Bronchial epithelial cell (primary cell): ENCODE measurements around the gene POLD4. TPM values are rescaled to one million over a fixed set of nuclear protein-coding genes. Genes with fewer than 3 reads are reported as not detected.

Source experiments
- DNase-seq: peaks from one replicate; pipeline ENCODE4 v3.0.0-alpha.2; 2010; ENCODE audit warnings: low read depth
- FAIRE-seq: peaks from 2 replicates; lab custom pipeline; 2011; peaks lifted over from hg19 to GRCh38; lab: Jason Lieb, UNC
- H3K27me3 ChIP-seq: 2 replicates; pipeline ENCODE4 v1.5.1; 2011; ENCODE audit warnings: low read length; ENCODE audit not compliant: control insufficient read depth, insufficient read depth
- H3K36me3 ChIP-seq: 2 replicates; pipeline ENCODE4 v1.5.1; 2011; ENCODE audit warnings: low read length; ENCODE audit not compliant: control insufficient read depth, insufficient read depth
- H3K4me3 ChIP-seq: 2 replicates; pipeline ENCODE4 v1.5.1; 2011; ENCODE audit warnings: mild to moderate bottlenecking, low read depth, low read length, control low read depth
- CTCF ChIP-seq: IDR thresholded peaks from 2 replicates; pipeline ENCODE4 v1.5.1; 2011; ENCODE audit warnings: mild to moderate bottlenecking, moderate library complexity, low read length, control low read depth, inconsistent platforms; ENCODE audit not compliant: insufficient read depth, severe bottlenecking
- total RNA-seq: library from RNA; depleted of rRNA; stranded (reverse); fragments of >200 nt; gene quantifications from 2 replicates; pipeline ENCODE4 v1.2.1, GENCODE V29; 2014

The POLD4 gene
- total RNA-seq, 1 donor from 2014 or later, result 45.8 TPM

GRCh38 chr11:67382276-67383136 lies 29.2 kb upstream of the POLD4 start:
- Histone ChIP-seq H3K27me3 (no peaks in the 10 kb centered on the region), H3K4me3 (no peak overlapping the region), H3K36me3 (no peaks in the 10 kb centered on the region)
- peak; percentile 69 for DNase-seq
- no peak for FAIRE-seq
- peak; percentile 98 for TF ChIP-seq CTCF

DNA sequence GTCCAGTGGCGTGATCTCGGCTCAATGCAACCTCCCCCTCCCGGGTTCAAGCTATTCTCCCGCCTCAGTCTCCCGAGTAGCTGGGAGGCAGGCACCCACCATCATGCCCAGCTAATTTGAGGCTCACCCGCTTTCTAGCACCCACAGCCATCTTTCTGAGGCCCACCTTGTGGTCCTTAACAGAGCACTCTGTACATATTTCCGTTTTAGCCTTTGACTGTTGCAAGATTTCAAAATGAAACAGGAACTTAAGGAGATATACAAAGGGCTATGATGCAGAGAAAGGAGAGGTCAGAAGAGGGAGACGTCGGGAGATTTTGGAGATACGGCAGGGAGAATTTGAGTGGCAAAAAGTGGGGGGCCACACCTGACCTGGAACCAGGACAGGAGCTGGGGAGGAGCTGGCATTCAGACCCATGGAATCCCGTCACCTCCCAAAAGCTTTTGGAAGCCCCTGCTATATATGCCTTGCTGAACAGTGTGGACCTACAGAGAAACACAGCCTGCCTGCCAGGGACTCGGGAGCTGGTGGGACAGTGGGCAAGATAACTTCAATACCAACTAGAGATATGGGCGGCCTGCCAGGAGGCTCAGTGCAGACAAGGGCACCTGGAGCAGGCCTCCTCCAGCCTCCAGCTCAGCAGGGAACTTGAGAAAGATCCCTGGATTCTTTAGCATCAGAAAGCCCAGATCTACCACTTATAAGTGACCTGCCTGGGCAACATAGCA lies 28.1 kb upstream of the POLD4 start:
- no peak for FAIRE-seq

GRCh38 chr11:67379061-67380058 lies 26.0 kb upstream of the POLD4 start:
- peak; percentile 61 for DNase-seq
- no peak for FAIRE-seq

More for the DNA sequence above, 28.1 kb upstream of the POLD4 start:
- H3K27me3 ChIP-seq, result no peaks in the 10 kb centered on the region
- no peaks in the 10 kb centered on the region for H3K36me3 ChIP-seq
- TF ChIP-seq CTCF, result no peak
- DNase-seq, result no peak
- no peak overlapping the region for H3K4me3 ChIP-seq

GRCh38 chr11:67378544-67378943 lies 25.2 kb upstream of the POLD4 start:
- TF ChIP-seq CTCF, result no peak
- Histone ChIP-seq H3K4me3 (no peak overlapping the region), H3K27me3 (no peaks in the 10 kb centered on the region), H3K36me3 (no peaks in the 10 kb centered on the region)
- FAIRE-seq (no peak), DNase-seq (no peak)

More at GRCh38 chr11:67379061-67380058, 26.0 kb upstream of the POLD4 start:
- TF ChIP-seq CTCF, result no peak
- Histone ChIP-seq H3K4me3 (no peak overlapping the region), H3K27me3 (no peaks in the 10 kb centered on the region), H3K36me3 (no peaks in the 10 kb centered on the region)

DNA sequence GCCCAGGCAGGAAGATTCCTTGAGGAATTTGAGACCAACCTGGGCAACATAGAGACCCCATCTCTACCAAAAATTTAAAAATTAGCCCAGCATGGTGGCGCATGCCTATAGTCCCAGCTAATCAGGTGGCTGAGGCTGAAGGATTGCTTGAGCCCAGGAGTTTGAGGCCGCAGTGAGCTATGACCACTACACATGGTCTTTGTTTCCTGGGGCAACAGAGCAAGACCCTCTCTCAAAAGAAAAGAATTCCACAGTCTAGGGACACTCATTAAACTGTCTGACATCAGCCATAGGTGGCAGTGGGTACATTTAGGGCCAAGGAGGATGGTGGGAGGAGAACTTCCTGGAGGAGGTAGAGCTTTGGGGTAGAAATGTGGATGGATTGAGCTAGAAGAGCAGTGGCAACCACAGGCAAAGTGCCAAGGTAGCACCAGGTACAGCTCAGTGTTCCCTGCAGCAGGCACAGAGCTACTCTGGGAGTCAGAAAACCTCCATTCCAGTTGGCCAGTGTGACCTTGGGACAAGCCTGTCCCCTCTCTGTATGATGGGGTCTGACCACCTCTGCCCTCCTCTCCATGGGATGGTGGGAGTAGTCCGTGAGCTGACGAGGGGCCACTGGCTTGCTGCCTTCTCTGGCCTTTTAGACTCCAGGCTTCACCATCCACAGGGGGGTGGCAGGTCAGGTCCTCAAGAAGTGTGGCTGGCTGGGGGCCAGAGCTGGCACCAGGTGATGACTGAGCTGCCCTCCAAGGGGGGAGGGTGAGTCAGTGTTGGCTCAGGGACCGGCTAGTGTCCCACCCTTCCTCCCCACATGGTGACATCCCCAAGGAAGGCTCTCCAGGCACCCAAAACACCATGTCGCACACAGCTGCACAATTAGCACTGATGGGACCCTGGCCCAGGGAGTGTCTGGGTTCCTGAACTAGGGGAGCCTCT lies 23.8 kb upstream of the POLD4 start:
- FAIRE-seq (no peak), DNase-seq (no peak)
- Histone ChIP-seq H3K4me3 (no peak overlapping the region), H3K36me3 (no peaks in the 10 kb centered on the region), H3K27me3 (no peaks in the 10 kb centered on the region)
- no peak for TF ChIP-seq CTCF
